Measurements from ENCODE around the gene TMEM19. TPM values are rescaled to one million over a fixed set of nuclear protein-coding genes. Genes with fewer than 3 reads are reported as not detected.

Gene TMEM19
- total RNA-seq, 1 experiment from 2014 or later: 14.3 TPM

- H3K36me3 ChIP-seq (ENCODE audit: low read depth, low read length): 0 out of 2 replicates have a peak, but pooled peaks cover 3% of the 10 kb centered on the region
- H3K4me3 ChIP-seq (ENCODE audit: low read length): no peak overlapping the region
- H3K79me2 ChIP-seq (ENCODE audit: low read length): no peaks in the 10 kb centered on the region
- H3K27me3 ChIP-seq (ENCODE audit: low read length): no peaks in the 10 kb centered on the region
- POLR2A ChIA-PET (ENCODE audit: unreplicated experiment): no interaction called here
- no peaks in the 10 kb centered on the region for H3F3A ChIP-seq (ENCODE audit: low read length, unreplicated experiment)
- H3K4me2 ChIP-seq (ENCODE audit: low read length): no peak overlapping the region
- no peaks in the 10 kb centered on the region for H3K4me1 ChIP-seq (ENCODE audit: insufficient read depth, low read length)
- H3K9me2 ChIP-seq (replicated peaks; ENCODE audit: low read length): no peaks in the 10 kb centered on the region
- H3K9ac ChIP-seq (ENCODE audit: low read length): no peak overlapping the region
- H4K20me1 ChIP-seq (ENCODE audit: low read length): no peaks in the 10 kb centered on the region
- H3K27ac ChIP-seq (ENCODE audit: low read length): no peak overlapping the region
- TF ChIP-seq, protein P1, sequence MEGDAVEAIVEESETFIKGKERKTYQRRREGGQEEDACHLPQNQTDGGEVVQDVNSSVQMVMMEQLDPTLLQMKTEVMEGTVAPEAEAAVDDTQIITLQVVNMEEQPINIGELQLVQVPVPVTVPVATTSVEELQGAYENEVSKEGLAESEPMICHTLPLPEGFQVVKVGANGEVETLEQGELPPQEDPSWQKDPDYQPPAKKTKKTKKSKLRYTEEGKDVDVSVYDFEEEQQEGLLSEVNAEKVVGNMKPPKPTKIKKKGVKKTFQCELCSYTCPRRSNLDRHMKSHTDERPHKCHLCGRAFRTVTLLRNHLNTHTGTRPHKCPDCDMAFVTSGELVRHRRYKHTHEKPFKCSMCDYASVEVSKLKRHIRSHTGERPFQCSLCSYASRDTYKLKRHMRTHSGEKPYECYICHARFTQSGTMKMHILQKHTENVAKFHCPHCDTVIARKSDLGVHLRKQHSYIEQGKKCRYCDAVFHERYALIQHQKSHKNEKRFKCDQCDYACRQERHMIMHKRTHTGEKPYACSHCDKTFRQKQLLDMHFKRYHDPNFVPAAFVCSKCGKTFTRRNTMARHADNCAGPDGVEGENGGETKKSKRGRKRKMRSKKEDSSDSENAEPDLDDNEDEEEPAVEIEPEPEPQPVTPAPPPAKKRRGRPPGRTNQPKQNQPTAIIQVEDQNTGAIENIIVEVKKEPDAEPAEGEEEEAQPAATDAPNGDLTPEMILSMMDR (conservative IDR thresholded peaks at IDR 0.05; ENCODE audit: low read depth, low read length): no peak
- no peak for TF ChIP-seq EZH2phosphoT487 (IDR thresholded peaks at IDR 0.05; ENCODE audit: borderline replicate concordance, low read length)
- TF ChIP-seq EZH2 (IDR thresholded peaks at IDR 0.05; ENCODE audit: low read length, unreplicated experiment): no peak
- intact Hi-C loops (cut with micrococcal nuclease): no loop called here
- no peak for DNase-seq
- H2AFZ ChIP-seq (ENCODE audit: low read length): no peak overlapping the region
- H3K9me3 ChIP-seq (ENCODE audit: low read length): no peaks in the 10 kb centered on the region
- BruUV-seq (replicated peaks): no TSS peak
- no peak for ATAC-seq
- CTCF ChIA-PET: no interaction called here
Observed at GRCh38 chr12:71671816-71672215, 14.1 kb upstream of the TMEM19 start.

- ATAC-seq: peak; percentile 36
- BruUV-seq (replicated peaks): no TSS peak
- CTCF ChIA-PET: no interaction called here
Observed at GRCh38 chr12:71682466-71682865, 3.4 kb upstream of the TMEM19 start.

DNA sequence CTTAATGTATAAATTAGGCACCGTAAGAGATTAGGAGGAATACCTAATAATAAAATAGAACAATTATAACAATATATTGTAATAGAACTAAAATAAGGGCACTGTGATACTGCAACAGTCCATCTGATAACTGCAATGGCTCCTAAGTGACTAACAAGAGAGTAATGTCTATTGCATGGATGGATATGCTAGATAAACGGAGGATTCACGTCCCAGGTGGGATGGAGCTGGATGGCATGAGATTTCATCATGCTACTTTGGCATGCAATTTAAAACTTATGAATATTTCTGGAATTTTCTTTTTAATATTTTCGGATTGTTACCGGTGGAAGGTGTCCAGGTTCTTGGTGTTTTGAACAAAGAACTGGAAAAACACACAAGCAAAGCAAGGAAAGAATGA is 2.2 kb upstream of the TMEM19 start:
- H3K27me3 ChIP-seq (ENCODE audit: low read length): no peaks in the 10 kb centered on the region
- no peak overlapping the region for H3K27ac ChIP-seq (ENCODE audit: low read length)
- ChIA-PET POLR2A (ENCODE audit: unreplicated experiment) (no interaction called here), CTCF (no interaction called here)
- intact Hi-C loops (cut with micrococcal nuclease): no loop called here
- H3K36me3 ChIP-seq (ENCODE audit: low read depth, low read length): no peaks in the 10 kb centered on the region
- TF ChIP-seq, protein P1 (conservative IDR thresholded peaks at IDR 0.05; ENCODE audit: low read depth, low read length): no peak
- no peak for TF ChIP-seq EZH2phosphoT487 (IDR thresholded peaks at IDR 0.05; ENCODE audit: borderline replicate concordance, low read length)
- TF ChIP-seq EZH2 (IDR thresholded peaks at IDR 0.05; ENCODE audit: low read length, unreplicated experiment): no peak
- no peaks in the 10 kb centered on the region for H3K9me3 ChIP-seq (ENCODE audit: low read length)
- H3K79me2 ChIP-seq (ENCODE audit: low read length): peaks cover 19% of the 10 kb centered on the region
- no peaks in the 10 kb centered on the region for H3K9me2 ChIP-seq (replicated peaks; ENCODE audit: low read length)
- no peak overlapping the region for H3K9ac ChIP-seq (ENCODE audit: low read length)
- H3K4me1 ChIP-seq (ENCODE audit: insufficient read depth, low read length): peaks cover 25% of the 10 kb centered on the region
- no peak overlapping the region for H2AFZ ChIP-seq (ENCODE audit: low read length)
- no peaks in the 10 kb centered on the region for H4K20me1 ChIP-seq (ENCODE audit: low read length)
- no TSS peak for BruUV-seq (replicated peaks)
- H3K4me2 ChIP-seq (ENCODE audit: low read length): no peak overlapping the region
- no peaks in the 10 kb centered on the region for H3F3A ChIP-seq (ENCODE audit: low read length, unreplicated experiment)
- no peak overlapping the region for H3K4me3 ChIP-seq (ENCODE audit: low read length)
- DNase-seq (no peak), ATAC-seq (no peak)

More at GRCh38 chr12:71682466-71682865, 3.4 kb upstream of the TMEM19 start:
- Histone ChIP-seq H3K4me2 (ENCODE audit: low read length) (no peak overlapping the region), H3K27ac (ENCODE audit: low read length) (no peak overlapping the region), H3K4me3 (ENCODE audit: low read length) (no peak overlapping the region), H3K9ac (ENCODE audit: low read length) (no peak overlapping the region), H3K79me2 (ENCODE audit: low read length) (peaks cover 9% of the 10 kb centered on the region), H3F3A (ENCODE audit: low read length, unreplicated experiment) (no peaks in the 10 kb centered on the region), H3K36me3 (ENCODE audit: low read depth, low read length) (no peaks in the 10 kb centered on the region), H4K20me1 (ENCODE audit: low read length) (no peaks in the 10 kb centered on the region), H3K4me1 (ENCODE audit: insufficient read depth, low read length) (peaks cover 17% of the 10 kb centered on the region), H3K9me3 (ENCODE audit: low read length) (no peaks in the 10 kb centered on the region), H2AFZ (ENCODE audit: low read length) (no peak overlapping the region), H3K9me2 (replicated peaks; ENCODE audit: low read length) (no peaks in the 10 kb centered on the region), H3K27me3 (ENCODE audit: low read length) (no peaks in the 10 kb centered on the region)
- TF ChIP-seq EZH2phosphoT487 (IDR thresholded peaks at IDR 0.05; ENCODE audit: borderline replicate concordance, low read length): no peak
- POLR2A ChIA-PET (ENCODE audit: unreplicated experiment): no interaction called here
- intact Hi-C loops (cut with micrococcal nuclease): no loop called here
- peak; percentile 65 for DNase-seq

Measured in PC-3 (cell line).